GM13977 (cell line): ENCODE data around the gene FAIM2.

Experiments
- DNase-seq: peaks from one replicate; pipeline ENCODE4 v3.0.0; 2012; ENCODE audit warnings: low spot score
- CTCF ChIP-seq: IDR thresholded peaks from 2 replicates; pipeline ENCODE4 v1.5.1; 2012; ENCODE audit warnings: mild to moderate bottlenecking, control low read depth; ENCODE audit not compliant: insufficient read depth; ENCODE audit errors: extremely low read depth, missing control alignments
- in situ Hi-C: fragments of 300-500 bp; cut with MboI; formaldehyde crosslinking; loops from one replicate; pipeline ENCODE4 v1.12.0; 2022; ENCODE audit warnings: low sequenced_read_pairs, low pct_unique_long_range_greater_than_20kb, mixed read lengths, inconsistent platforms; ENCODE audit not compliant: unreplicated experiment

Gene FAIM2

GRCh38 chr12:49903700-49904423, at the start of gene FAIM2:
FAIM2 (minus strand) TSS chr12:49903900; CDS start chr12:49903792, 108 bp downstream.
- TF ChIP-seq CTCF = no peak
- no peak for DNase-seq
- in situ Hi-C loops = no loop called here

- no peak for DNase-seq
- in situ Hi-C loops = no loop called here
- no peak for TF ChIP-seq CTCF
These were observed 49.5 kb upstream of the FAIM2 start for GRCh38 chr12:49953151-49953550.

- in situ Hi-C loops = no loop called here
- no peak for TF ChIP-seq CTCF
- DNase-seq = no peak
These were observed 48.8 kb upstream of the FAIM2 start for GRCh38 chr12:49952391-49953055.

GRCh38 chr12:49951411-49952240, 47.9 kb upstream of the FAIM2 start:
- no peak for DNase-seq
- in situ Hi-C loops = no loop called here
- TF ChIP-seq CTCF = no peak

- TF ChIP-seq CTCF = no peak
- in situ Hi-C loops = no loop called here
- no peak for DNase-seq
These were observed 46.9 kb upstream of the FAIM2 start, which contains the start of gene AQP2 for GRCh38 chr12:49950273-49951251. AQP2 (plus strand) TSS chr12:49950737; CDS start chr12:49950831, 94 bp downstream.
